B cell (primary cell): ENCODE measurements around the gene RAI1. TPM values are rescaled to one million over a fixed set of nuclear protein-coding genes. Genes with fewer than 3 reads are reported as not detected.

Source experiments
- ATAC-seq: fragments of 200-7000 bp; cut with Tn5 transposase; one replicate; pipeline ENCODE4 v1.10.0; 2021; ENCODE audit warnings: low read depth, mild to moderate bottlenecking, moderate number of reproducible peaks, moderate library complexity
- CTCF ChIA-PET: fragments of 350-600 bp; sonication (Branson Sonifier 250); formaldehyde crosslinking; loops from one replicate; lab custom pipeline; 2021; ENCODE audit warnings: antibody characterized with exemption, inconsistent platforms; lab: Charles Lee
- POLR2A ChIA-PET: fragments of 350-600 bp; sonication (Branson Sonifier 250); formaldehyde crosslinking; loops from one replicate; lab custom pipeline; 2021; ENCODE audit warnings: antibody characterized with exemption; lab: Charles Lee
- DNase-seq: peaks from one replicate; pipeline ENCODE4 v3.0.0; 2013
- H2AFZ ChIP-seq: 2 replicates; pipeline ENCODE4 v1.6.1; 2012; ENCODE audit warnings: mild to moderate bottlenecking, low read depth, low read length; ENCODE audit not compliant: insufficient read depth, poor library complexity, severe bottlenecking
- H3K27ac ChIP-seq, 2 donors: 1 replicate in 1 of 2; 2 replicates in 1 of 2; pipeline ENCODE4 v1.5.1; 2012 to 2013; ENCODE audit warnings: low read length in 2 of 2, mild to moderate bottlenecking in 2 of 2, moderate library complexity in 1 of 2
- H3K27me3 ChIP-seq, 4 experiments: fragments of 200-600 bp in 1 of 4; sonication (generic) in 1 of 4; replicated peaks in 1 of 4; 1 replicate in 2 of 4; 2 replicates in 2 of 4; pipeline versions ENCODE4 v1.6.1 to v1.7.0; 2013 to 2016; ENCODE audit warnings: low read length in 3 of 4, mild to moderate bottlenecking in 2 of 4, mixed read lengths in 1 of 4, moderate library complexity in 1 of 4; ENCODE audit not compliant: insufficient read depth in 4 of 4, control insufficient read depth in 3 of 4; ENCODE audit errors: control extremely low read depth in 1 of 4
- H3K36me3 ChIP-seq, 2 experiments: replicated peaks in 1 of 2; 1 replicate in 1 of 2; 2 replicates in 1 of 2; pipeline versions ENCODE4 v1.6.1 to v1.7.1; 2013; ENCODE audit warnings: low read length in 1 of 2; ENCODE audit not compliant: insufficient read depth in 2 of 2, control insufficient read depth in 1 of 2; ENCODE audit errors: control extremely low read depth in 1 of 2, extremely low read depth in 1 of 2
- H3K4me1 ChIP-seq, 2 donors: fragments of 200-600 bp in 1 of 2; sonication (generic) in 1 of 2; 1 replicate in 1 of 2; 2 replicates in 1 of 2; pipeline versions ENCODE4 v1.5.1 to v1.6.1; 2013 to 2017; ENCODE audit warnings: low read length in 2 of 2; ENCODE audit not compliant: control insufficient read depth in 2 of 2, insufficient read depth in 2 of 2
- H3K4me2 ChIP-seq: replicated peaks from 2 replicates; pipeline ENCODE3; 2012; ENCODE audit warnings: mild to moderate bottlenecking, low read depth, low read length; ENCODE audit not compliant: poor library complexity, severe bottlenecking
- H3K4me3 ChIP-seq, 5 experiments: fragments of 200-600 bp in 1 of 5; sonication (generic) in 1 of 5; 1 replicate in 3 of 5; 2 replicates in 2 of 5; pipeline versions ENCODE4 v1.5.1 to v1.7.0; 2011 to 2016; ENCODE audit warnings: low read length in 4 of 5, mild to moderate bottlenecking in 4 of 5, low read depth in 2 of 5, control low read depth in 1 of 5, moderate library complexity in 1 of 5; ENCODE audit not compliant: insufficient read depth in 1 of 5; ENCODE audit errors: control extremely low read depth in 1 of 5, extremely low read depth in 1 of 5
- H3K79me2 ChIP-seq: fragments of 200-600 bp; sonication (generic); one replicate; pipeline ENCODE4 v1.6.0; 2016; ENCODE audit warnings: low read length; ENCODE audit not compliant: control insufficient read depth, insufficient read depth
- H3K9ac ChIP-seq: fragments of 200-600 bp; sonication (generic); 2 replicates; pipeline ENCODE4 v1.6.1; 2017; ENCODE audit warnings: mild to moderate bottlenecking, low read length, moderate library complexity
- H3K9me3 ChIP-seq, 3 donors: one replicate each; pipeline versions ENCODE4 v1.6.1 to v1.7.1; 2013; ENCODE audit warnings: low read length in 2 of 3; ENCODE audit not compliant: control insufficient read depth in 2 of 3, insufficient read depth in 1 of 3; ENCODE audit errors: control extremely low read depth in 1 of 3
- H4K20me1 ChIP-seq: 2 replicates; pipeline ENCODE4 v1.6.0; 2012; ENCODE audit warnings: mild to moderate bottlenecking, low read length; ENCODE audit not compliant: insufficient read depth, control insufficient read depth, poor library complexity, severe bottlenecking
- H3K27ac Mint-ChIP-seq: one replicate; pipeline ENCODE4 v1.8.0; 2021; ENCODE audit warnings: mixed read lengths
- H3K27me3 Mint-ChIP-seq: one replicate; pipeline ENCODE4 v1.8.0; 2021; ENCODE audit warnings: mixed read lengths
- H3K4me1 Mint-ChIP-seq: one replicate; pipeline ENCODE4 v1.8.0; 2021; ENCODE audit warnings: mixed read lengths
- H3K4me3 Mint-ChIP-seq: one replicate; pipeline ENCODE4 v1.8.0; 2021; ENCODE audit warnings: mixed read lengths
- H3K9me3 Mint-ChIP-seq: one replicate; pipeline ENCODE4 v1.8.0; 2022; ENCODE audit warnings: mixed read lengths; ENCODE audit not compliant: insufficient read depth
- CTCF ChIP-seq: fragments of 200-600 bp; IDR thresholded peaks from one replicate; pipeline ENCODE4 v1.8.0; 2022; ENCODE audit warnings: antibody characterized with exemption, mild to moderate bottlenecking
- EZH2 ChIP-seq: IDR thresholded peaks from 2 replicates; pipeline ENCODE4 v1.6.1; 2012; ENCODE audit warnings: borderline replicate concordance, low read depth, mild to moderate bottlenecking, moderate library complexity, low read length; ENCODE audit not compliant: insufficient read depth, poor library complexity, severe bottlenecking
- WGBS: methylation state at CpG from one replicate; pipeline ENCODE4 v1.1.5; 2013; ENCODE audit warnings: missing lambda C conversion rate; ENCODE audit not compliant: insufficient coverage; 5-methylcytosine and 5-hydroxymethylcytosine counted together
- intact Hi-C: fragments of 100-400 bp; cut with micrococcal nuclease; formaldehyde crosslinking; loops from one replicate; pipeline ENCODE4 v1.10.0; 2022
- polyA plus RNA-seq: library from polyadenylated mRNA; depleted of rRNA; stranded (reverse); fragments of >200 nt; gene quantifications from 2 replicates; pipeline ENCODE4 v1.2.3, GENCODE V29; 2012
- total RNA-seq, 2 donors: library from RNA; stranded (reverse); fragments of 120-200 nt in 1 of 2; gene quantifications; 1 replicate in 1 of 2; 2 replicates in 1 of 2; pipeline versions ENCODE4 v1.2.3 to v1.2.4, GENCODE V29; 2013 to 2022

Gene RAI1
- total and polyA plus RNA-seq, 2 donors (not counting 1 experiment from before 2014, with no cell fraction given) = 4.7 to 34.0 TPM

GRCh38 chr17:17727111-17727659, 45.9 kb downstream of the RAI1 start:
- Mint-ChIP-seq H3K9me3 (no peaks in the 10 kb centered on the region), H3K27ac (no peak overlapping the region), H3K4me3 (no peak overlapping the region), H3K4me1 (peaks cover 37% of the 10 kb centered on the region), H3K27me3 (peaks cover 12% of the 10 kb centered on the region)
- H2AFZ ChIP-seq = no peak overlapping the region
- 97% methylated on average over 5 of the region's 13 CpGs for WGBS
- CTCF ChIA-PET = interaction anchor here (0.8 to 1.0 kb wide), 2 partner anchors 10 to 85 kb away, joined by 3 to 4 read pairs; no protein-coding TSS in a partner anchor
- peaks cover 16 to 38% of the 10 kb centered on the region in 2 donors for H3K4me1 ChIP-seq
- no peak overlapping the region for H3K9ac ChIP-seq
- peaks cover 0 to 2% of the 10 kb centered on the region in 2 experiments for H3K36me3 ChIP-seq
- H3K4me2 ChIP-seq = no peak overlapping the region
- H3K27ac ChIP-seq = no peak overlapping the region
- DNase-seq (no peak), ATAC-seq (no peak)
- POLR2A ChIA-PET = no interaction called here
- no peak overlapping the region for H3K4me3 ChIP-seq
- peaks cover 0 to 12% (median 6%) of the 10 kb centered on the region in 4 experiments for H3K27me3 ChIP-seq
- intact Hi-C loops = loop anchor here (5.0 kb wide), 2 partner anchors 35 to 55 kb away; no protein-coding TSS in a partner anchor
- TF ChIP-seq EZH2 (no peak), CTCF (no peak)
- peaks cover 56% of the 10 kb centered on the region for H4K20me1 ChIP-seq
- H3K9me3 ChIP-seq = no peaks in the 10 kb centered on the region
- H3K79me2 ChIP-seq = peaks cover 54% of the 10 kb centered on the region

GRCh38 chr17:17728146-17728545, 46.9 kb downstream of the RAI1 start:
- Histone ChIP-seq H3K4me2 (no peak overlapping the region), H3K36me3 (peaks cover 0 to 2% of the 10 kb centered on the region in 2 experiments), H3K27me3 (peaks cover 0 to 2% (median under 1%) of the 10 kb centered on the region in 4 experiments), H3K9me3 (no peaks in the 10 kb centered on the region), H3K27ac (no peak overlapping the region), H3K79me2 (peaks cover 57% of the 10 kb centered on the region), H3K4me3 (no peak overlapping the region), H4K20me1 (peaks cover 47% of the 10 kb centered on the region), H2AFZ (no peak overlapping the region), H3K4me1 (peaks cover 9 to 28% of the 10 kb centered on the region in 2 donors), H3K9ac (no peak overlapping the region)
- ChIA-PET POLR2A (no interaction called here), CTCF (interaction anchor here (0.6 to 2.0 kb wide), 6 partner anchors 9 to 151 kb away, joined by 3 to 6 read pairs (median 3); no protein-coding TSS in a partner anchor)
- no peak for DNase-seq
- WGBS = 48% methylated on average over 4 of the region's 10 CpGs
- Mint-ChIP-seq H3K27me3 (peaks cover 5% of the 10 kb centered on the region), H3K9me3 (no peaks in the 10 kb centered on the region), H3K27ac (no peak overlapping the region), H3K4me1 (peaks cover 30% of the 10 kb centered on the region), H3K4me3 (no peak overlapping the region)
- intact Hi-C loops = loop anchor here (5.0 kb wide), 2 partner anchors 36 to 54 kb away; no protein-coding TSS in a partner anchor
- no peak for ATAC-seq
- TF ChIP-seq EZH2 = no peak
- no peak for TF ChIP-seq CTCF
